IMR-90 (cell line): ENCODE results near the gene TPRKB.

Experiments
- CEBPB ChIP-seq: IDR thresholded peaks from 2 replicates; pipeline ENCODE4 v1.6.1; 2012; ENCODE audit warnings: low read depth, low read length, improper control_type of control experiment
- CHD1 ChIP-seq: IDR thresholded peaks from 2 replicates; pipeline ENCODE4 v1.6.1; 2012; ENCODE audit warnings: low read depth, low read length, improper control_type of control experiment
- CTCF ChIP-seq: conservative IDR thresholded peaks from 2 replicates; pipeline ENCODE4 v1.5.1; 2012; ENCODE audit warnings: mild to moderate bottlenecking, low read depth, low read length, improper control_type of control experiment

- TF ChIP-seq CTCF (no peak), CHD1 (no peak), CEBPB (no peak)
These were observed 39.2 kb upstream of the TPRKB start for GRCh38 chr2:73776381-73776780.
